ENCODE data around the gene PLXND1. TPM values are rescaled to one million over a fixed set of nuclear protein-coding genes. Genes with fewer than 3 reads are reported as not detected.

The PLXND1 gene
- total RNA-seq, 1 experiment from 2014 or later, result 47.3 TPM

DNA sequence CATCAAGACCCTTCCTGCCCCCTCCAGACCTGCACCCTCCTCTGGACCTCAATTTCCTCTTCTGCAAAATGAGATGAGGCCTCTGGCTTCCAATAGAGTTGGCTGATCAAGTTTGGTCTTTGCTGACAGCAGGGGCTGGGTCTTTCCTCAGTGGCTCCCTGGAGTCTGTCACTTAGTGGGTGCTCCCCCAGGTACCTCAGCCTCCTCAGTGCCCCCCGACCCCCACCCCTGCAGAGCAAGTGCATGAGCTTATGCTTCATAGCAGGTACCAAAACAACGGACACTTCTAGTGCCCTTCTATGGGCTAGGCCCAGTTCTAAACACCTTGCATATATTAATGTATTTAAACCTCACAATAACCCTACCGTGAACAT is 6.9 kb upstream of the PLXND1 start (continued):
- TF ChIP-seq, protein P1, sequence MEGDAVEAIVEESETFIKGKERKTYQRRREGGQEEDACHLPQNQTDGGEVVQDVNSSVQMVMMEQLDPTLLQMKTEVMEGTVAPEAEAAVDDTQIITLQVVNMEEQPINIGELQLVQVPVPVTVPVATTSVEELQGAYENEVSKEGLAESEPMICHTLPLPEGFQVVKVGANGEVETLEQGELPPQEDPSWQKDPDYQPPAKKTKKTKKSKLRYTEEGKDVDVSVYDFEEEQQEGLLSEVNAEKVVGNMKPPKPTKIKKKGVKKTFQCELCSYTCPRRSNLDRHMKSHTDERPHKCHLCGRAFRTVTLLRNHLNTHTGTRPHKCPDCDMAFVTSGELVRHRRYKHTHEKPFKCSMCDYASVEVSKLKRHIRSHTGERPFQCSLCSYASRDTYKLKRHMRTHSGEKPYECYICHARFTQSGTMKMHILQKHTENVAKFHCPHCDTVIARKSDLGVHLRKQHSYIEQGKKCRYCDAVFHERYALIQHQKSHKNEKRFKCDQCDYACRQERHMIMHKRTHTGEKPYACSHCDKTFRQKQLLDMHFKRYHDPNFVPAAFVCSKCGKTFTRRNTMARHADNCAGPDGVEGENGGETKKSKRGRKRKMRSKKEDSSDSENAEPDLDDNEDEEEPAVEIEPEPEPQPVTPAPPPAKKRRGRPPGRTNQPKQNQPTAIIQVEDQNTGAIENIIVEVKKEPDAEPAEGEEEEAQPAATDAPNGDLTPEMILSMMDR (IDR thresholded peaks at IDR 0.05 in 2 of 3, conservative IDR thresholded peaks at IDR 0.05 in 1 of 3; ENCODE audit: borderline replicate concordance in 1 of 3, insufficient read depth in 1 of 3, low read depth in 2 of 3, low read length in 2 of 3), result no peak
- no peak for TF ChIP-seq SIN3A (IDR thresholded peaks at IDR 0.05; ENCODE audit: low read depth)

DNA sequence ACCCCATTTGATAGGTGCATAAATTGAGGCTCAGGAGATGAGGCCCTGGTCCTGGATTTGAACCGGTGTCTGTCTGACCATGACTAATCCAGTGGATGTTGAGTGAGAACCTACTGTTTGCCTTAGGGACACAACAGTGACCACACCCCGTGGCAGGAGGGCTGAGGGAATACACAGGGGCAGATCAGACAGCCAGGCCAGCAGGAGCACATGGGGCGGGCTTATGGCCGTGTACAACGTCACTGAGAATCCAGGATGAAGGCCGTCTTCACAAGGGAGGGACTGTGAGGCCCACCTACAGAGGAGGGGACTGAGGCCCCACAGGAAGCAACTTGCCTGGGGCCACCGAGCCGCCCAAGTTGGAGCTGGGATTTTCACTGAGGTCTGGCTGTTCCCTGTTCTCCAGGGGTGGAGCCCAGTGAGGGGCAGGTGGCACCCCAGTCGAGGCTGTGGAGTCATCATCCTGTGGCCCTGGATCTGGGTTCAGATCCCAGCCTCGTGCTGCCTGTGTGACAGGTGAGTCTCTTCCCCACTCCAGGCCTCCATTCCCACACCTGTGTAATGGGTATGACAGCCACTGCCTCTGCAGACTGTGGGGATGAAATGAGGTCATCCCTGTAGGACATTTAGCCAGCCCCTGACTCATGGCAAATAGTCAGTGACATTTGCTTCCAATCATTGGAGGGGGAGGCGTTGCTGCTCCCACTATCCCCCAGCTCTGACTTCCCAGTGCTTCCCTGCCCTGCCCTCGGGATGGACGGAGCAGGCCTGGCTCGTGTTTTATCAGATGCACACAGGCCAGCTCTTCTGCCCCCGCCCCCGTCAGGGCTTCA is 6.3 kb upstream of the PLXND1 start:
- ATAC-seq, result peak; percentile 16; the same call in 1 of the 2 replicates
- CTCF ChIA-PET, result no interaction called here
- BruUV-seq (replicated peaks), result no TSS peak

More for the DNA sequence above, 6.3 kb upstream of the PLXND1 start:
- no peak overlapping the region for H3K4me3 ChIP-seq (replicated peaks in 1 of 2; ENCODE audit: low read depth in 1 of 2, low read length in 2 of 2)
- H3K79me2 ChIP-seq (ENCODE audit: insufficient read depth, low read length), result no peaks in the 10 kb centered on the region
- H3K9me3 ChIP-seq (ENCODE audit: control insufficient read depth in 1 of 2, insufficient read depth in 1 of 2, low read depth in 1 of 2, low read length in 2 of 2), result no peaks in the 10 kb centered on the region
- H3K4me2 ChIP-seq (ENCODE audit: low read length), result no peak overlapping the region
- H3K27me3 ChIP-seq (ENCODE audit: insufficient read depth, low read length), result no peaks in the 10 kb centered on the region
- DNase-seq (ENCODE audit: low read depth, low spot score), result no peak
- no peak for TF ChIP-seq CEBPB (IDR thresholded peaks at IDR 0.05; ENCODE audit: low read depth)
- TF ChIP-seq POLR2A (IDR thresholded peaks at IDR 0.05; ENCODE audit: borderline replicate concordance, extremely low read depth, insufficient read depth, insufficient read length), result no peak
- no peak for TF ChIP-seq JUND (IDR thresholded peaks at IDR 0.05)
- TF ChIP-seq, protein P2, sequence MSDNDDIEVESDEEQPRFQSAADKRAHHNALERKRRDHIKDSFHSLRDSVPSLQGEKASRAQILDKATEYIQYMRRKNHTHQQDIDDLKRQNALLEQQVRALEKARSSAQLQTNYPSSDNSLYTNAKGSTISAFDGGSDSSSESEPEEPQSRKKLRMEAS (IDR thresholded peaks at IDR 0.05), result no peak
- no peak for TF ChIP-seq YY1 (IDR thresholded peaks at IDR 0.05; ENCODE audit: extremely low read depth, insufficient replicate concordance, low read depth, low read length)
- TF ChIP-seq EZH2phosphoT487 (IDR thresholded peaks at IDR 0.05; ENCODE audit: borderline replicate concordance), result no peak
- no peak for TF ChIP-seq SP1 (IDR thresholded peaks at IDR 0.05; ENCODE audit: low read depth)
- TF ChIP-seq ZNF274 (IDR thresholded peaks at IDR 0.05; ENCODE audit: low read depth, low read length), result no peak
- TF ChIP-seq CBX3 (IDR thresholded peaks at IDR 0.05; ENCODE audit: low read depth), result no peak
- intact Hi-C loops (cut with micrococcal nuclease), result no loop called here
- peaks cover 3 to 36% of the 10 kb centered on the region in 2 experiments; a peak in 2 of 4 replicates for H3K4me1 ChIP-seq (ENCODE audit: control insufficient read depth in 1 of 2, insufficient read depth in 2 of 2, low read length in 2 of 2)
- H2AFZ ChIP-seq (ENCODE audit: low read depth, low read length, poor library complexity, severe bottlenecking), result no peak overlapping the region
- no peak overlapping the region for H3K27ac ChIP-seq (ENCODE audit: low read depth, low read length)
- no peaks in the 10 kb centered on the region for H3K36me3 ChIP-seq (ENCODE audit: control insufficient read depth in 1 of 2, insufficient read depth in 2 of 2, low read length in 2 of 2)
- no peak overlapping the region for H3K9ac ChIP-seq (ENCODE audit: low read length)
- RAD21 ChIA-PET (ENCODE audit: low non-redundant PET in 1 of 2, low total read pairs in 2 of 2, uncharacterized antibody in 2 of 2, unreplicated experiment in 2 of 2), result no interaction called here
- POLR2A ChIA-PET, result no interaction called here
- no peaks in the 10 kb centered on the region for H4K20me1 ChIP-seq (ENCODE audit: insufficient read depth)
- H3K9me2 ChIP-seq (ENCODE audit: insufficient read depth), result no peaks in the 10 kb centered on the region

Measured in HCT116 (cell line).